ENCODE results near the gene ALG14. TPM values are rescaled to one million over a fixed set of nuclear protein-coding genes. Genes with fewer than 3 reads are reported as not detected.

Gene ALG14
- total and polyA plus RNA-seq, 10 of the 15 experiments (the other 5 are each of a cell fraction or from before 2014, with no cell fraction given), result 2.6 to 19.2 (median 7.5) TPM

DNA sequence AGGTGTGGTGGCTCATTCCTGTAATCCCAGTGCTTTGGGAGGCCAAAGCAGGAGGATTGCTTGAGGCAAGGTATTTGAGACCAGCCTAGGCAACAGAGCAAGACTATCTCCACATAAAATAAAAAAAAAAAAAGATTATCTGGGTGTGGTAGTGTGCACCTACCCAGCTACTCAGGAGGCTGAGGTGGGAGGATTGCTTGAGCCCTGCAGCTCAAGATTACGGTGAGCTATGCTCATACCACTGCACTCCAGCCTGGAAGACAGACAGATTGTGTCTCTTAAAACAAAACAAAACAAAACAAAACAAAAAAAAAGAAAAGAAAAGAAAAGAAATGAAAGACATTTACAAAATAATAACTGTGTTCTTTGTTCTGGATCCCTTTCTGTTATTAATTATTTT, 38.3 kb upstream of the ALG14 start:
- H3K4me1 ChIP-seq (ENCODE audit: control insufficient read depth, insufficient read depth, low read length), result no peaks in the 10 kb centered on the region
- no peak for DNase-seq (ENCODE audit: low read depth, low spot score)
- ChIA-PET SMC1A (ENCODE audit: uncharacterized antibody, unreplicated experiment) (no interaction called here), RAD21 (ENCODE audit: unreplicated experiment) (no interaction called here), POLR2A (interaction anchor here (0.7 kb wide), 1 partner anchor 24 kb away, joined by 6 read pairs; no protein-coding TSS in a partner anchor), CTCF (no interaction called here)
- H3K27ac ChIP-seq (ENCODE audit: control insufficient read depth, insufficient read depth), result no peak overlapping the region
- intact Hi-C loops (cut with micrococcal nuclease; ENCODE audit: unreplicated experiment) (no loop called here), in situ Hi-C loops (cut with MboI) (no loop called here)
- H4K20me1 ChIP-seq (ENCODE audit: control insufficient read depth, insufficient read depth), result no peaks in the 10 kb centered on the region
- H3K4me2 ChIP-seq (ENCODE audit: control insufficient read depth, insufficient read depth), result no peak overlapping the region
- no peak for ATAC-seq
- 27% methylated on average over 1 of the region's 1 CpG for WGBS (ENCODE audit: insufficient coverage, insufficient replicate concordance, low lambda C conversion rate, missing lambda C conversion rate)
- no peak for FAIRE-seq
- H3K36me3 ChIP-seq (ENCODE audit: control insufficient read depth in 2 of 2, insufficient read depth in 2 of 2, low read length in 1 of 2), result no peaks in the 10 kb centered on the region
- no peaks in the 10 kb centered on the region for H3K9me3 ChIP-seq (replicated peaks; ENCODE audit: control insufficient read depth, insufficient read depth, low read length)
- no peak overlapping the region for H3K4me3 ChIP-seq
- H2AFZ ChIP-seq (ENCODE audit: control insufficient read depth, low read depth, low read length), result no peak overlapping the region
- BruUV-seq (replicated peaks), result no TSS peak
- no peaks in the 10 kb centered on the region for H3K79me2 ChIP-seq (ENCODE audit: control insufficient read depth, insufficient read depth, low read length)
- no peak overlapping the region for H3K9ac ChIP-seq (ENCODE audit: control insufficient read depth, insufficient read depth, low read length)
- TF ChIP-seq ZNF384 (IDR thresholded peaks at IDR 0.05; ENCODE audit: borderline replicate concordance, low read depth, low read length) (no peak), HDAC2 (IDR thresholded peaks at IDR 0.05) (no peak), EED (IDR thresholded peaks at IDR 0.05; ENCODE audit: low read depth) (no peak), RCOR1 (conservative IDR thresholded peaks at IDR 0.05; ENCODE audit: low read depth, low read length) (no peak), SIN3A (IDR thresholded peaks at IDR 0.05; ENCODE audit: low read depth, low read length) (no peak), ZNF622 (IDR thresholded peaks at IDR 0.05) (no peak), SREBF2 (IDR thresholded peaks at IDR 0.05; ENCODE audit: low read length) (no peak), ESRRA (IDR thresholded peaks at IDR 0.05; ENCODE audit: low read length) (no peak), TCF3 (IDR thresholded peaks at IDR 0.05; ENCODE audit: borderline replicate concordance, insufficient read depth, low read depth, low read length) (no peak), IRF4 (IDR thresholded peaks at IDR 0.05; ENCODE audit: low read depth, low read length) (no peak), TCF7 (IDR thresholded peaks at IDR 0.05; ENCODE audit: borderline replicate concordance) (no peak), JUND (IDR thresholded peaks at IDR 0.05; ENCODE audit: low read depth, low read length) (no peak), SRF (IDR thresholded peaks at IDR 0.05; ENCODE audit: low read depth in 2 of 2, low read length in 2 of 2) (no peak), NFXL1 (IDR thresholded peaks at IDR 0.05; ENCODE audit: borderline replicate concordance) (no peak), HSF1 (IDR thresholded peaks at IDR 0.05; ENCODE audit: low read depth, low read length) (no peak), ASH2L (IDR thresholded peaks at IDR 0.05; ENCODE audit: borderline replicate concordance, low read depth) (no peak), SREBF1 (IDR thresholded peaks at IDR 0.05; ENCODE audit: low read length) (no peak), MTA2 (IDR thresholded peaks at IDR 0.05; ENCODE audit: low read depth) (no peak), BACH1 (IDR thresholded peaks at IDR 0.05; ENCODE audit: borderline replicate concordance) (no peak), NFYA (IDR thresholded peaks at IDR 0.05; ENCODE audit: borderline replicate concordance, low read depth, low read length) (no peak)
- no peaks in the 10 kb centered on the region for H3K27me3 ChIP-seq (replicated peaks in 1 of 2; ENCODE audit: control insufficient read depth in 2 of 2, insufficient read depth in 2 of 2, low read length in 1 of 2)
